Activated CD8-positive, alpha-beta memory T cell treated with anti-CD3 and anti-CD28 coated beads, Interleukin-2, amount 10 ng/mL, durations not matched to agents 7 days and 5 days (primary cell): ENCODE measurements around the gene ABL1. TPM values are rescaled to one million over a fixed set of nuclear protein-coding genes. Genes with fewer than 3 reads are reported as not detected.

Experiments
- ATAC-seq: fragments of 150-1000 bp; cut with Tn5 transposase; one replicate; pipeline ENCODE4 v1.10.0; 2021; ENCODE audit warnings: moderate library complexity
- CTCF ChIA-PET: fragments of 350-600 bp; sonication (Branson Sonifier 250); formaldehyde crosslinking; loops from one replicate; lab custom pipeline; 2021; ENCODE audit warnings: antibody characterized with exemption; lab: Charles Lee
- DNase-seq: peaks from one replicate; pipeline ENCODE4 v3.0.0-alpha.2; 2020
- H3K27ac Mint-ChIP-seq: one replicate; pipeline ENCODE4 v1.8.0; 2021; ENCODE audit warnings: mild to moderate bottlenecking, mixed read lengths
- H3K27me3 Mint-ChIP-seq: one replicate; pipeline ENCODE4 v1.8.0; 2021; ENCODE audit warnings: mixed read lengths
- H3K36me3 Mint-ChIP-seq: one replicate; pipeline ENCODE4 v1.8.0; 2021; ENCODE audit warnings: mild to moderate bottlenecking, mixed read lengths
- H3K4me1 Mint-ChIP-seq: one replicate; pipeline ENCODE4 v1.8.0; 2021; ENCODE audit warnings: mixed read lengths
- H3K4me3 Mint-ChIP-seq: one replicate; pipeline ENCODE4 v1.8.0; 2021; ENCODE audit warnings: mild to moderate bottlenecking, moderate library complexity, mixed read lengths
- H3K9me3 Mint-ChIP-seq: one replicate; pipeline ENCODE4 v1.8.0; 2022; ENCODE audit warnings: low read depth, mixed read lengths
- total RNA-seq, 2 experiments: library from RNA; stranded (reverse); gene quantifications; one replicate each; pipeline ENCODE4 v1.2.3, GENCODE V29; 2021

Gene ABL1
- total RNA-seq, 2 experiments from 2014 or later = 34.0 to 36.2 TPM

- ATAC-seq (no peak), DNase-seq (no peak)
- CTCF ChIA-PET = interaction anchor here (0.6 to 1.3 kb wide), 4 partner anchors 90 to 160 kb away, joined by 3 to 4 read pairs (median 4); no protein-coding TSS in a partner anchor
- Mint-ChIP-seq H3K27ac (no peak overlapping the region), H3K9me3 (no peaks in the 10 kb centered on the region), H3K36me3 (no peaks in the 10 kb centered on the region), H3K4me3 (no peak overlapping the region), H3K27me3 (no peaks in the 10 kb centered on the region), H3K4me1 (no peaks in the 10 kb centered on the region)
Measured at GRCh38 chr9:130861372-130862180, 26.5 kb downstream of the ABL1 start.

DNA sequence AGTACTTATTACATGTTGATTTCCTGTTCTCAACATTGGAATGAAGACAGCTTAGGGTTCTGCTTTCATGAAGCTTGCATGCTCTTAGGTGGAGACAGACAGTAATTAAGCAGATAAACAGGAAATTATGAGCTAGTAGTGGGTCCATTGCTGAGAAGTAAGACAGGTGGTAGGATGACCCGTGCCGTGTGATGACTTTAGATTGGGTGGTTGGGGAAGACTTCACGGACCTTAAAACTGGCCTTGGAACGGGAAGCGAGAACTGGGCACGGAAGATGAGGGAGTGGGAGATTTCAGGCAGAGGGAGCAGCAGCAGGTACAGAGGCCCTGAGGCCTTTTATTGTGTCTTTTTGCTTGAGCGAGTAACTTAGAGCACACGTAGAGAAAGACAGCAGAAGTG lies 27.2 kb downstream of the ABL1 start:
- H3K27me3 Mint-ChIP-seq = no peaks in the 10 kb centered on the region
- no peak for DNase-seq
- H3K36me3 Mint-ChIP-seq = no peaks in the 10 kb centered on the region
- no peaks in the 10 kb centered on the region for H3K4me1 Mint-ChIP-seq
- no peaks in the 10 kb centered on the region for H3K9me3 Mint-ChIP-seq
- CTCF ChIA-PET = interaction anchor here (0.6 to 2.2 kb wide), 7 partner anchors 10 to 185 kb away, joined by 3 to 6 read pairs (median 3); no protein-coding TSS in a partner anchor
- no peak for ATAC-seq
- no peak overlapping the region for H3K27ac Mint-ChIP-seq
- H3K4me3 Mint-ChIP-seq = no peak overlapping the region

GRCh38 chr9:130862747-130863146 lies 27.7 kb downstream of the ABL1 start:
- H3K4me3 Mint-ChIP-seq = no peak overlapping the region
- CTCF ChIA-PET = interaction anchor here (1.1 to 3.3 kb wide), 7 partner anchors 10 to 184 kb away, joined by 3 to 16 read pairs (median 4); no protein-coding TSS in a partner anchor
- no peaks in the 10 kb centered on the region for H3K27me3 Mint-ChIP-seq
- H3K9me3 Mint-ChIP-seq = no peaks in the 10 kb centered on the region
- no peak overlapping the region for H3K27ac Mint-ChIP-seq
- H3K4me1 Mint-ChIP-seq = no peaks in the 10 kb centered on the region
- H3K36me3 Mint-ChIP-seq = no peaks in the 10 kb centered on the region
- DNase-seq (no peak), ATAC-seq (no peak)

GRCh38 chr9:130864541-130864940 lies 29.5 kb downstream of the ABL1 start:
- Mint-ChIP-seq H3K27me3 (no peaks in the 10 kb centered on the region), H3K4me3 (no peak overlapping the region), H3K9me3 (no peaks in the 10 kb centered on the region), H3K4me1 (no peaks in the 10 kb centered on the region), H3K36me3 (no peaks in the 10 kb centered on the region), H3K27ac (no peak overlapping the region)
- DNase-seq (no peak), ATAC-seq (no peak)
- CTCF ChIA-PET = interaction anchor here (1.1 to 3.3 kb wide), 4 partner anchors 92 to 183 kb away, joined by 3 to 44 read pairs (median 23); no protein-coding TSS in a partner anchor

DNA sequence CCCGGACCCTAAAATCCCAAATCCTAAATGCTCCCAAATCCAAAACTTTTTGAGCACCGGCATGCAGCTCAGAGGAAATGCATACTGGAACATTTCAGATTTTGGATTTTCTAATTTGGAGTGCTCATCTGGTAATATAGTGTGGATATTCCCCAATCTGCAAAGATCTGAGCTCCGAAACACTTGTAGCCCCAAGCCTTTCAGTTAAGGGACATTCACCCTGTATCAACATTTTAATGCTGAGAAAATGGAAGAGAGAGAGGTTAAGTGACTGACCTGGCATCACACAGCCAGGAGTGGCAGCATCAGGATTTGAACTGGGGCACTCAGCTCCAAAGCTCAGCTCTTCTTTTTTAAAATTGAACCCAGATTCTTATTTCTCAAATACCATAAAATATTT lies 30.9 kb downstream of the ABL1 start:
- ATAC-seq (no peak), DNase-seq (no peak)
- no peaks in the 10 kb centered on the region for H3K27me3 Mint-ChIP-seq
- no peaks in the 10 kb centered on the region for H3K9me3 Mint-ChIP-seq
- no peak overlapping the region for H3K4me3 Mint-ChIP-seq
- no peaks in the 10 kb centered on the region for H3K4me1 Mint-ChIP-seq
- CTCF ChIA-PET = interaction anchor here (0.6 to 3.3 kb wide), 24 partner anchors 11 to 1084 kb away, joined by 3 to 44 read pairs (median 4); partner anchors contain the start of genes EXOSC2 and FIBCD1
- no peaks in the 10 kb centered on the region for H3K36me3 Mint-ChIP-seq
- H3K27ac Mint-ChIP-seq = no peak overlapping the region

GRCh38 chr9:130866474-130866965 lies 31.5 kb downstream of the ABL1 start:
- Mint-ChIP-seq H3K27me3 (no peaks in the 10 kb centered on the region), H3K4me1 (no peaks in the 10 kb centered on the region), H3K27ac (no peak overlapping the region), H3K36me3 (no peaks in the 10 kb centered on the region), H3K9me3 (no peaks in the 10 kb centered on the region), H3K4me3 (no peak overlapping the region)
- DNase-seq = peak; percentile 67
- peak; percentile 77 for ATAC-seq
- CTCF ChIA-PET = interaction anchor here (0.6 to 3.1 kb wide), 19 partner anchors 10 to 1085 kb away, joined by 3 to 44 read pairs (median 5); partner anchors contain the start of genes EXOSC2 and FIBCD1

- no peak for ATAC-seq
- Mint-ChIP-seq H3K27me3 (no peaks in the 10 kb centered on the region), H3K9me3 (no peaks in the 10 kb centered on the region), H3K4me3 (no peak overlapping the region), H3K27ac (no peak overlapping the region), H3K4me1 (no peaks in the 10 kb centered on the region), H3K36me3 (no peaks in the 10 kb centered on the region)
- CTCF ChIA-PET = interaction anchor here (0.7 to 3.1 kb wide), 7 partner anchors 74 to 180 kb away, joined by 3 to 44 read pairs (median 5); no protein-coding TSS in a partner anchor
- no peak for DNase-seq
Measured at GRCh38 chr9:130867556-130867955, 32.5 kb downstream of the ABL1 start.

DNA sequence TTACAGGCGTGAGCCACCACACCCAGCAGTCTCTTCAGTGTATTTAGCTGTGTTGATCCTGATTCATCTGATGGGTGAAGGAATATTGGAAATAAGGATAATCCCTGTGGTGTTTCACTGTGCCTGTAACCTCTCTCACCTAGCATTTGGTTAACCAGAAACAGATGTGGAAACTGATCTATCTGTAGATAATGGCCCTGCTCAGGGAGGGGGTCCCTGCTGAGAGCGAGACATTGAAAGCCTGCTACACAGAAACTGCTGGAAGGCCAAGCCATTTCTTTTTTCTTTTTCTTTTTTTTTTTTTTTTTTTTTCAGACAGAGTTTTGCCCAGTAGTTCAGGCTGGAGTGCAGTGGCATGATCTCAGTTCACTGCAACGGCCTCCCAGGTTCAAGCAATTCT lies 33.2 kb downstream of the ABL1 start:
- Mint-ChIP-seq H3K9me3 (no peaks in the 10 kb centered on the region), H3K4me1 (no peaks in the 10 kb centered on the region), H3K4me3 (no peak overlapping the region), H3K27ac (no peak overlapping the region), H3K27me3 (no peaks in the 10 kb centered on the region), H3K36me3 (no peaks in the 10 kb centered on the region)
- DNase-seq (no peak), ATAC-seq (no peak)
- CTCF ChIA-PET = interaction anchor here (0.6 to 0.9 kb wide), 3 partner anchors 153 to 178 kb away, joined by 3 to 5 read pairs (median 3); no protein-coding TSS in a partner anchor

GRCh38 chr9:130869250-130869649 lies 34.2 kb downstream of the ABL1 start:
- DNase-seq = no peak
- Mint-ChIP-seq H3K36me3 (no peaks in the 10 kb centered on the region), H3K27me3 (no peaks in the 10 kb centered on the region), H3K4me3 (no peak overlapping the region), H3K4me1 (no peaks in the 10 kb centered on the region), H3K9me3 (no peaks in the 10 kb centered on the region), H3K27ac (no peak overlapping the region)
- CTCF ChIA-PET = interaction anchor here (1.1 to 2.4 kb wide), 6 partner anchors 19 to 177 kb away, joined by 3 to 12 read pairs (median 4); no protein-coding TSS in a partner anchor
- ATAC-seq = no peak

DNA sequence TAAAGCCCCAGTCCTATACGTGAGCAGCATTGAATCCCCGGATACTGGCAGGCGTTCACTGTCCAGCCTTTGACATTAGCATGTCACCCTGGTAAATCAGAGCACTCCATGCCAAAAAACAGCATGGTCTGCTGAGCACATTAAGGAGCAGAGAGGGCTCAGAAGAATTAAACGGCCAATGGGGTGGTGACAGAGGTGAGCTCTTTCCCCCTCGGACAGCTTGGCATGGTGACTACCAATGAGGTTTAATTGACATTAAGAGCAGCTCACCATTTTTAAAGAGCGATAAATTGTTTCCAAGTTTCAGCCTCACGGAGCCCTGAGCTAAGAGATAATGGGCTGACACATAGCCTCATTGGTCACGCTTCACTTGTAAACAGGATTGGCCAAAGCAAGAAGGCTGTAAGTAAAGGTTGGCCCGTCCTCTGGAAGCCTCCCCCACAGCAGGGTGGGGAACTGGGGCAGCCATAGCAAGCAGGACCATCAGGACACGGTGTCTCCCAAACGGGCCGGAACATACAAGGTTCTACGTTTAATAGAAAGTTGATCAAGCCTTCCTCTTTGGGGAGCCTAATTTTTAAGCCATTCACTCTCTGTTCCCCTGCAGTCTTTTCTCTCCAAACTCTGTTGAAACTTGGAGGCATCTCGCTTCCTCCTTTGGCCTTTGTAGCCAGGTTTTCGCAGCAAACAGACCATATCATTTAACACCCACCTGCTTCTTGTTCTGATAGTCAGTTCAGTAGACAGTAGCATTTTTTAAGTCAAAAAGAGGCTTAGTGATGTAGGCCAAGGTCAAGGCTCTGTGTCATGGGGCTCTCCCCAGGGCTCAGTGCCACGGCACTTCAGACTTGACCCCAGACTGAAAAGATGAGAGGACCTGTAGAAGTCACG lies 35.7 kb downstream of the ABL1 start:
- no peak overlapping the region for H3K27ac Mint-ChIP-seq
- ATAC-seq (no peak), DNase-seq (no peak)
- H3K4me3 Mint-ChIP-seq = no peak overlapping the region
- CTCF ChIA-PET = interaction anchor here (0.6 to 2.4 kb wide), 8 partner anchors 12 to 176 kb away, joined by 3 to 12 read pairs (median 6); no protein-coding TSS in a partner anchor
- H3K36me3 Mint-ChIP-seq = peaks cover 2% of the 10 kb centered on the region
- H3K9me3 Mint-ChIP-seq = no peaks in the 10 kb centered on the region
- no peaks in the 10 kb centered on the region for H3K27me3 Mint-ChIP-seq
- H3K4me1 Mint-ChIP-seq = no peaks in the 10 kb centered on the region

GRCh38 chr9:130871395-130872062 lies 36.5 kb downstream of the ABL1 start:
- no peak overlapping the region for H3K27ac Mint-ChIP-seq
- CTCF ChIA-PET = interaction anchor here (0.6 to 1.7 kb wide), 2 partner anchors 127 to 1145 kb away, joined by 3 to 7 read pairs; no protein-coding TSS in a partner anchor

GRCh38 chr9:130872093-130872492 lies 37.0 kb downstream of the ABL1 start:
- H3K4me3 Mint-ChIP-seq = no peak overlapping the region
- no peaks in the 10 kb centered on the region for H3K27me3 Mint-ChIP-seq
- ATAC-seq = no peak
- DNase-seq = no peak
- CTCF ChIA-PET = interaction anchor here (0.6 kb wide), 1 partner anchor 1145 kb away, joined by 3 read pairs; no protein-coding TSS in a partner anchor
- no peak overlapping the region for H3K27ac Mint-ChIP-seq
- H3K9me3 Mint-ChIP-seq = no peaks in the 10 kb centered on the region
- peaks cover 2% of the 10 kb centered on the region for H3K36me3 Mint-ChIP-seq
- H3K4me1 Mint-ChIP-seq = no peaks in the 10 kb centered on the region

More at GRCh38 chr9:130871395-130872062, 36.5 kb downstream of the ABL1 start:
- H3K4me3 Mint-ChIP-seq = no peak overlapping the region
- H3K4me1 Mint-ChIP-seq = no peaks in the 10 kb centered on the region
- no peak for ATAC-seq
- H3K27me3 Mint-ChIP-seq = no peaks in the 10 kb centered on the region
- DNase-seq = no peak
- no peaks in the 10 kb centered on the region for H3K9me3 Mint-ChIP-seq
- peaks cover 2% of the 10 kb centered on the region for H3K36me3 Mint-ChIP-seq
